GM12865 (cell line): ENCODE measurements around the gene CCDC15.

ENCODE experiments used
- DNase-seq: peaks from one replicate; pipeline ENCODE4 v3.0.0; 2010; ENCODE audit warnings: low read depth
- H3K4me3 ChIP-seq: 2 replicates; pipeline ENCODE4 v1.5.1; 2011; ENCODE audit warnings: mild to moderate bottlenecking, low read depth, low read length, control low read depth
- TF ChIP-seq, protein P1 (sequence below): IDR thresholded peaks from 2 replicates; pipeline ENCODE4 v1.5.1; 2011; ENCODE audit warnings: low read length, control low read depth, low read depth, inconsistent platforms; ENCODE audit not compliant: insufficient read depth; ENCODE audit errors: missing control alignments

CCDC15 gene

DNA sequence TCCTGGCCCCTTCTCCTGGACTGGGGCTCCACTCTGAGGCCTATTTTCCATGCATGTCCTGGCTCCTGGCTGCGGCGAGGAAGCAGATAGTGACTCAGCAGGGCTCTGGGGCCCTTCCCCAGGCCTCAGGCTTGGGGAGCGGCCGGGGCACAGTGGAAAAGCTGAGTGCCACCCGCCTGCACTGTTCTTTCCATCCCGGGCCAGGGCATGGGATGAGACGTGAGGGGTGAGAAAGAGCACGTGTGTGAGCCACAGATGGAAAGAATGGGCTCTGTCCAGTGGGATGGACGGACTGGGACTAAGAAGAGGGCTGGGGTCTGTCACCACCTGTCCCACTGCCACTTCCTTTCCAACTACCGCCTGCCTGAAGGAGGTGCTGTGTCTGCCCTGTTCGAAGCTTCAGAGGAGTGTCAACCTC, 121.9 kb downstream of the CCDC15 start:
- DNase-seq, result no peak
- TF ChIP-seq, protein P1, sequence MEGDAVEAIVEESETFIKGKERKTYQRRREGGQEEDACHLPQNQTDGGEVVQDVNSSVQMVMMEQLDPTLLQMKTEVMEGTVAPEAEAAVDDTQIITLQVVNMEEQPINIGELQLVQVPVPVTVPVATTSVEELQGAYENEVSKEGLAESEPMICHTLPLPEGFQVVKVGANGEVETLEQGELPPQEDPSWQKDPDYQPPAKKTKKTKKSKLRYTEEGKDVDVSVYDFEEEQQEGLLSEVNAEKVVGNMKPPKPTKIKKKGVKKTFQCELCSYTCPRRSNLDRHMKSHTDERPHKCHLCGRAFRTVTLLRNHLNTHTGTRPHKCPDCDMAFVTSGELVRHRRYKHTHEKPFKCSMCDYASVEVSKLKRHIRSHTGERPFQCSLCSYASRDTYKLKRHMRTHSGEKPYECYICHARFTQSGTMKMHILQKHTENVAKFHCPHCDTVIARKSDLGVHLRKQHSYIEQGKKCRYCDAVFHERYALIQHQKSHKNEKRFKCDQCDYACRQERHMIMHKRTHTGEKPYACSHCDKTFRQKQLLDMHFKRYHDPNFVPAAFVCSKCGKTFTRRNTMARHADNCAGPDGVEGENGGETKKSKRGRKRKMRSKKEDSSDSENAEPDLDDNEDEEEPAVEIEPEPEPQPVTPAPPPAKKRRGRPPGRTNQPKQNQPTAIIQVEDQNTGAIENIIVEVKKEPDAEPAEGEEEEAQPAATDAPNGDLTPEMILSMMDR, result no peak
- H3K4me3 ChIP-seq, result no peak overlapping the region

DNA sequence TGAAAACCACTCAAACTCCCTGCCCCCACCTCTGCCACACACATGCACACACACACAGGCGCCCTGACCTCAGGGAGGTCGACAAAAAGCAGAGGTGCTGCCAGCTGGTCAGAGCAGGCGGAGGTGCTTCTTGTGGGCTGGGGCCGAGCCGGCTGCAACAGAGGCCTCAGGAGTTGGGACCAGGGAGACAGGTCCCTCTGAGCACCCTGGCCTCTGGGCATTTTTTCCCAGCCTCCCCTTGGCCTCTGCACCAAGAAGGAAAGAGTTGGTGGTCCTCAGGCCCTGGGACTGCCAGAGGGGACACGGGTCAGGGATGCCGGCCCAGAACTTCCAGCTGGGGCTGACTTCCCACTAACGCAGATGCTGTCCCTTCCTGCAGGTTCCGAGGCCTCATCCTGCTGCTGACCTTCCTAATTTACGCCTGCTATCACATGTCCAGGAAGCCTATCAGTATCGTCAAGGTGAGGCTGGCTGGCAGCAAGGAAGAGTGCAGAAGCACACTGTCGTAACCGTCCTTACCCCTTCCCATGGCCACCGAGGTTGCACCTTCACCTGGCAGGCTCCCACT, 122.5 kb downstream of the CCDC15 start:
- DNase-seq, result no peak
- H3K4me3 ChIP-seq, result no peak overlapping the region
- TF ChIP-seq, protein P1, result no peak

DNA sequence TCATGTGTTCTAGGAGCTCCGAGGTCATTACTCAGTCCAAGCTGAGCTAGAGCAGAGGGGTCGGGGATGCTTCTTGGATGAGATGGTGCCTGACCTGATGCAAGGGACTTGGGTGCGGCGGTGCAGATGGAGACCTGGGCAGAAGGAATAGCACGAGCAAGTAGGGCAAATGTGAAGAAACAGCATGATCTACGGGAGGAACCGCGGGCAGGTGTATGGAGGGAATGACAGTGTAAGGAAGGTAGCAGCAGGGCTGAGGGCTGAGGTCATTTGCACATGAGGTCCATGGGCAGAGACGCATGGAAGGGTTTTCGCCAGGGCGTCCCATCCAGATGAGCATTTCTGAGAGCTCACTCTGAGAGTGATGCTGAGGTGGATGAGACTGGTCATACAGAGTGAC, 124.0 kb downstream of the CCDC15 start:
- TF ChIP-seq, protein P1, result no peak
- H3K4me3 ChIP-seq, result no peak overlapping the region
- DNase-seq, result no peak

DNA sequence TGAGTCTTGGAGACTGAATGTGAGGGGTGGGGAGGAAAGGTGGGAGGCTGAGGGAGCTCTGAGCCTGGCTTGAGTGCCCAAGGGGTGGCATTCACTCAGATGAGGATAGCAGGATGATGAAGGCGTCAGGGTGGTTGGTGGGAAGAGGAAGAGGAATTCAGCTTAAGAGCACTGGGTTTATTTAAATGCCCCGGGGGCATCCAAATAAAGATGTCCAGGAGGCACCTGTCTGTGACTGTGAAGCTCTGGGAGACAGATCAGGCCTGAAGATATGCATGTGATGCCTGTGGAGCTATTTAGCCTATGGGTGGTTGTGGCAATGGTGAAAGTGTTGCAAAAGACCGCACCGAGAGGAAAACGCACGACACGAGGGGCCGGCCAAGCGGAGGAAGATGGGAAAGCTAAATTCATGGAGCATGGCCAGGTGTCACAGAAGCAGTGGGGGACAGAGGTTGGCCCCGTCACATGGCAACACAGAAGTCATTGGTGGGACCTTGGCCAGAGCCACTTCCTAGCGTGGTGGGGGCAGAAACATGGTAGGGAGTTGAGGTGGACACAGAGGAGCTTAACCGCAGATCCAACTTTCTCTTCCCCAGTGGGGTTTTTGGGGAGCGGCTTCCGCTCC, 124.6 kb downstream of the CCDC15 start:
- TF ChIP-seq, protein P1, result no peak
- no peak for DNase-seq
- no peak overlapping the region for H3K4me3 ChIP-seq

DNA sequence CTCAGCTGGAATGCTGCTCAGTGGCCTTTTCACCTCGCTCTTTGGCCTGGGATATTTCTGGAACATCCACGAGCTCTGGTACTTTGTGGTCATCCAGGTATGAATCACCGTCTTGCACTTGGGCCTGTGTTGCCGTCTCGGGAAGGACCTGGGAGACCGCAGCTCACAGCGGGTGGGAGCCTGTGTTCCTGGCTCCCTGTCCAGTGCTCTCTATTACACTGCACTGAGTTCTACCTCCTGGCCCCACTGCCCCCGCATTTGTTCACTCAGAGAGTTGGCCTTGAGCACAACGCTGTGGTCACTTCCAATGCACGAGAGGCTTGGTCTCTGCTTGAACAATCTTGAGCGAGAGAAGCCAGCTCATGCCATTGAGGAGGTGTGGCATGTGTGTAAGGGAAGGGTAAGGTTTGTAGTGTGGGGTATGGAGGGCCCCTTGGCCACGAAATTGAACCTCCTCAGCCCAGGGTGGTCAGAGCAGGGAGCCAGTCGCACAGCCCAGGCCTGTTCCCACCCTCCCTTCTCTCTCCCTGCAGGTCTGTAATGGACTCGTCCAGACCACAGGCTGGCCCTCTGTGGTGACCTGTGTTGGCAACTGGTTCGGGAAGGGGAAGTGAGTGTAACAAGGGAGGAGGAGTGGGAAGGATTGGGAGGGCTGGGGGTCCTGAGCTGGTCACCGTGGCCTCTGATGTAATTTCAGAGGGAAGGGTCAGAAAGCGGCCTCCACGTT, 125.3 kb downstream of the CCDC15 start:
- TF ChIP-seq, protein P1, result no peak
- DNase-seq, result no peak

DNA sequence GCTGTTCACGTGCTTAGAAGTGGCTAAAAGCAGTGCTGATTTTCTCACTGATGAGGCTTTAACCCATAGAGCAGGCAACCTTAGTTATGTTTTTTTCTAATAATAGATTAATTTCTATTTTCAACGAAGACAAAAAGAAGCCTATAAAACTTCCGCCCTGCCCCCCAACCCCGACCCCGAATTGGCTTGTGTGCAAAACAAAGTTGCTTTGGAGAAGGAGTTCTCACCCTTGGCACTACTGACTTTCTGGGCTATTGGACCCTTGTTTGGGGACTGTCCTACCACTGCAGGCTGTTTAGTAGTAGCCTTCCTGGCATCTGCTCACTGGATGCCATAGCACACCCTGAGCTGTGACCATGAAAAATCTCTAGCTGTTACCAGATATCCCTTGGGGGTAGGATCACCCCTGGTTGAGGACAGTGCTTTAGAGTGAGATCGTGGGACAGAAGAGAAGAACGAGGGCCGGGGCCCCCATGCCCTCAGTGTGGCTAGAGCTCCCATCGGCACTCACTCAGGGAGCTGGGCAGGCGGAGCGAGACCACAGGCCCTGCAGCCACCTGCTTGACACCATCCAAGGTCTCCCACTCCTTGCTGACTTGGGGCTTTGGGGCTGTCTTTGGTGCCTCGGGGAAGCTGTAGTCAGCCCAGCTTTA, 126.0 kb downstream of the CCDC15 start:
- TF ChIP-seq, protein P1, result no peak
- H3K4me3 ChIP-seq, result no peak overlapping the region
- DNase-seq, result no peak

More for the DNA sequence above, 125.3 kb downstream of the CCDC15 start:
- no peak overlapping the region for H3K4me3 ChIP-seq
